NB4 (cell line): ENCODE data around the gene NAA80.

Experiments used
- POLR2A ChIP-seq: IDR thresholded peaks from 2 replicates; pipeline ENCODE4 v1.6.1; 2011; ENCODE audit warnings: mild to moderate bottlenecking; ENCODE audit not compliant: insufficient read length; ENCODE audit errors: extremely low read depth
- TF ChIP-seq, protein P1 (sequence below): IDR thresholded peaks from one replicate; pipeline ENCODE4 v1.5.1; 2012; ENCODE audit warnings: low read depth, low read length
- TF ChIP-seq, protein P2 (sequence below): IDR thresholded peaks from 2 replicates; pipeline ENCODE4 v1.6.1; 2011; ENCODE audit warnings: low read depth, low read length

DNA sequence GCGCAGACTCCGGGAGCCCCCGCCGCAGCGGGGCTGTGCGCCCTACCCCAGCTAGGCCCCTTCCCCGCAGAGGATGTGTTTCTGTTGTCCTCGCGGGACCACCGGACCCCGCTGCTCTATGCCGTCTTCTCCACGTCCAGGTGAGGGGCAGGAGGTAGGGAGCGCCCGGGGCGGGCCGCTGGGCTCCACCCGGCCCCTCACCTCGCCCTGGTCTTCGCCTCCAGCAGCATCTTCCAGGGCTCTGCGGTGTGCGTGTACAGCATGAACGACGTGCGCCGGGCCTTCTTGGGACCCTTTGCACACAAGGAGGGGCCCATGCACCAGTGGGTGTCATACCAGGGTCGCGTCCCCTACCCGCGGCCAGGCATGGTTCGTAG is 25.5 kb downstream of the NAA80 start:
- TF ChIP-seq, protein P1, sequence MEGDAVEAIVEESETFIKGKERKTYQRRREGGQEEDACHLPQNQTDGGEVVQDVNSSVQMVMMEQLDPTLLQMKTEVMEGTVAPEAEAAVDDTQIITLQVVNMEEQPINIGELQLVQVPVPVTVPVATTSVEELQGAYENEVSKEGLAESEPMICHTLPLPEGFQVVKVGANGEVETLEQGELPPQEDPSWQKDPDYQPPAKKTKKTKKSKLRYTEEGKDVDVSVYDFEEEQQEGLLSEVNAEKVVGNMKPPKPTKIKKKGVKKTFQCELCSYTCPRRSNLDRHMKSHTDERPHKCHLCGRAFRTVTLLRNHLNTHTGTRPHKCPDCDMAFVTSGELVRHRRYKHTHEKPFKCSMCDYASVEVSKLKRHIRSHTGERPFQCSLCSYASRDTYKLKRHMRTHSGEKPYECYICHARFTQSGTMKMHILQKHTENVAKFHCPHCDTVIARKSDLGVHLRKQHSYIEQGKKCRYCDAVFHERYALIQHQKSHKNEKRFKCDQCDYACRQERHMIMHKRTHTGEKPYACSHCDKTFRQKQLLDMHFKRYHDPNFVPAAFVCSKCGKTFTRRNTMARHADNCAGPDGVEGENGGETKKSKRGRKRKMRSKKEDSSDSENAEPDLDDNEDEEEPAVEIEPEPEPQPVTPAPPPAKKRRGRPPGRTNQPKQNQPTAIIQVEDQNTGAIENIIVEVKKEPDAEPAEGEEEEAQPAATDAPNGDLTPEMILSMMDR: no peak
- TF ChIP-seq POLR2A: no peak
- TF ChIP-seq, protein P2, sequence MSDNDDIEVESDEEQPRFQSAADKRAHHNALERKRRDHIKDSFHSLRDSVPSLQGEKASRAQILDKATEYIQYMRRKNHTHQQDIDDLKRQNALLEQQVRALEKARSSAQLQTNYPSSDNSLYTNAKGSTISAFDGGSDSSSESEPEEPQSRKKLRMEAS: no peak
